Vagina (tissue), 2 donors: ENCODE data around the gene LILRA2.

Experiments
- POLR2A ChIP-seq, 2 donors: fragments of 450-650 bp; IDR thresholded peaks; one replicate each; pipeline ENCODE4 v1.6.1; 2017; ENCODE audit warnings: antibody characterized with exemption in 2 of 2, mild to moderate bottlenecking in 2 of 2, moderate library complexity in 2 of 2
- TF ChIP-seq, protein P1 (sequence below), 3 experiments: fragments of 450-650 bp in 2 of 3; fragments of 200-600 bp in 1 of 3; sonication (generic) in 1 of 3; IDR thresholded peaks; one replicate each; pipeline ENCODE4 v1.5.1; 2017 to 2019; ENCODE audit warnings: antibody characterized with exemption in 3 of 3, mild to moderate bottlenecking in 2 of 3, moderate library complexity in 2 of 3

DNA sequence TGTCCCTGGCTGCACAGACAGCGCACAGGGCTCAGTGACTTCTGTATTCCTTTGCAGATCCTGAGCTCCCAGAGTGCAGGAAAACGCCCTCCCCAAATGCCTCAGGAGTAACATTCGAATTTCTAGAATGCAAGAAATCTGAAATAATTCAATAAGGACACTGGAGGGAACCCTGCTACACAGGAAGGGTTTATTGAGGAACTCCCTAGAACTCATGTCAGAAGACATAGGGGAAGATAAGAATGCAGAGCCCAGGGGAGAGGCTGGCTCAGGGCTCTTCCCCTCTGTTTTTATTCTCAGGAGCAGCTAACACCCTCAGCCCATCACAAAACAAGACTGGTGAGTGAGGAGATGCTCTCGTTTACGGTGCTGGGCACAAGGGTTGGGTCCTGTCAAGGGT, 26.6 kb downstream of the LILRA2 start:
- TF ChIP-seq, protein P1, sequence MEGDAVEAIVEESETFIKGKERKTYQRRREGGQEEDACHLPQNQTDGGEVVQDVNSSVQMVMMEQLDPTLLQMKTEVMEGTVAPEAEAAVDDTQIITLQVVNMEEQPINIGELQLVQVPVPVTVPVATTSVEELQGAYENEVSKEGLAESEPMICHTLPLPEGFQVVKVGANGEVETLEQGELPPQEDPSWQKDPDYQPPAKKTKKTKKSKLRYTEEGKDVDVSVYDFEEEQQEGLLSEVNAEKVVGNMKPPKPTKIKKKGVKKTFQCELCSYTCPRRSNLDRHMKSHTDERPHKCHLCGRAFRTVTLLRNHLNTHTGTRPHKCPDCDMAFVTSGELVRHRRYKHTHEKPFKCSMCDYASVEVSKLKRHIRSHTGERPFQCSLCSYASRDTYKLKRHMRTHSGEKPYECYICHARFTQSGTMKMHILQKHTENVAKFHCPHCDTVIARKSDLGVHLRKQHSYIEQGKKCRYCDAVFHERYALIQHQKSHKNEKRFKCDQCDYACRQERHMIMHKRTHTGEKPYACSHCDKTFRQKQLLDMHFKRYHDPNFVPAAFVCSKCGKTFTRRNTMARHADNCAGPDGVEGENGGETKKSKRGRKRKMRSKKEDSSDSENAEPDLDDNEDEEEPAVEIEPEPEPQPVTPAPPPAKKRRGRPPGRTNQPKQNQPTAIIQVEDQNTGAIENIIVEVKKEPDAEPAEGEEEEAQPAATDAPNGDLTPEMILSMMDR (IDR thresholded peaks at IDR 0.05), result no peak
- TF ChIP-seq POLR2A (IDR thresholded peaks at IDR 0.05), result no peak
